GM19240 (cell line): ENCODE measurements around the gene LSM7.

Experiments
- DNase-seq: peaks from one replicate; pipeline ENCODE4 v3.0.0; 2011; ENCODE audit warnings: low spot score; ENCODE audit not compliant: insufficient read length

Gene LSM7

GRCh38 chr19:2325281-2326046, 2.9 kb downstream of the LSM7 start:
- no peak for DNase-seq

- DNase-seq = no peak
These were observed 4.0 kb downstream of the LSM7 start for GRCh38 chr19:2324220-2324948.

GRCh38 chr19:2323707-2324106, 4.7 kb downstream of the LSM7 start:
- no peak for DNase-seq

- no peak for DNase-seq
These were observed 6.7 kb downstream of the LSM7 start for GRCh38 chr19:2321565-2322283.

GRCh38 chr19:2320939-2321338, 7.4 kb downstream of the LSM7 start:
- no peak for DNase-seq

GRCh38 chr19:2320049-2320448, 8.3 kb downstream of the LSM7 start:
- no peak for DNase-seq

GRCh38 chr19:2319551-2319950, 8.8 kb downstream of the LSM7 start:
- no peak for DNase-seq

- no peak for DNase-seq
These were observed 9.5 kb downstream of the LSM7 start for GRCh38 chr19:2318923-2319322.

GRCh38 chr19:2317756-2318155, 10.6 kb downstream of the LSM7 start:
- DNase-seq = no peak

GRCh38 chr19:2317300-2317699, 11.1 kb downstream of the LSM7 start:
- no peak for DNase-seq

GRCh38 chr19:2315818-2316353, 12.5 kb downstream of the LSM7 start:
- DNase-seq = no peak

GRCh38 chr19:2315121-2315817, 13.1 kb downstream of the LSM7 start:
- DNase-seq = no peak

- no peak for DNase-seq
These were observed 15.4 kb downstream of the LSM7 start for GRCh38 chr19:2312820-2313501.

GRCh38 chr19:2311093-2311492, 17.3 kb downstream of the LSM7 start:
- DNase-seq = no peak

- no peak for DNase-seq
These were observed 18.5 kb downstream of the LSM7 start for GRCh38 chr19:2309734-2310362.

- DNase-seq = no peak
These were observed 20.3 kb downstream of the LSM7 start, which contains the start of gene LINGO3 for GRCh38 chr19:2308114-2308556. Gene LINGO3 (minus strand): TSS chr19:2308154. CDS start chr19:2291776, 16,378 bp downstream.

GRCh38 chr19:2307518-2308012, 20.8 kb downstream of the LSM7 start:
- DNase-seq = no peak

GRCh38 chr19:2306971-2307370, 21.4 kb downstream of the LSM7 start:
- DNase-seq = no peak

- no peak for DNase-seq
These were observed 22.0 kb downstream of the LSM7 start for GRCh38 chr19:2306281-2306806.
